C4-2B (cell line): ENCODE data around the gene HDHD5.

Experiments
- H3K27ac ChIP-seq: fragments of 450-650 bp; 2 replicates; pipeline ENCODE4 v1.5.1; 2017
- ZFX ChIP-seq: fragments of 450-650 bp; IDR thresholded peaks from 2 replicates; pipeline ENCODE4 v1.6.1; 2017
- TF ChIP-seq, protein P1 (sequence below): fragments of 450-650 bp; conservative IDR thresholded peaks from 2 replicates; pipeline ENCODE4 v1.5.1; 2017; ENCODE audit warnings: mild to moderate bottlenecking

The HDHD5 gene

DNA sequence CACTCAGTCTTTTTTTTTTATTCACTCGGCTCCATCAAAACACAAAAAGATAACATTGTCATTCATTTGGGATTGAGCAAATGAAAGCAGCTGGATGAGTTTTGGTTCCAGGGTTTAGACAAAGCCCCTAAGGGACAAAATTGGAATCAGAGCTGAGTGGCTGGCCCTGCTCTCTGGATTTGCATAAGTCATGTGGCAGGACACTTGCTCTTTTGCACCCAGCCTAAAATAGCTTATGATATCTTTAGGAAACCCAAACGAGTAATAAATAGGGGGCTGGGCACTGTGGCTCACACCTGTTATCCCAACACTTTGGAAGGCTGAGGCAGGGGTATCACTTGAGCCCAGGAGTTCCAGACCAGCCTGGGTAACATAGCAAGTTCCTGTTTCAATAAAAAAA lies 27.0 kb downstream of the HDHD5 start:
- no peak for TF ChIP-seq ZFX
- H3K27ac ChIP-seq = no peak overlapping the region

DNA sequence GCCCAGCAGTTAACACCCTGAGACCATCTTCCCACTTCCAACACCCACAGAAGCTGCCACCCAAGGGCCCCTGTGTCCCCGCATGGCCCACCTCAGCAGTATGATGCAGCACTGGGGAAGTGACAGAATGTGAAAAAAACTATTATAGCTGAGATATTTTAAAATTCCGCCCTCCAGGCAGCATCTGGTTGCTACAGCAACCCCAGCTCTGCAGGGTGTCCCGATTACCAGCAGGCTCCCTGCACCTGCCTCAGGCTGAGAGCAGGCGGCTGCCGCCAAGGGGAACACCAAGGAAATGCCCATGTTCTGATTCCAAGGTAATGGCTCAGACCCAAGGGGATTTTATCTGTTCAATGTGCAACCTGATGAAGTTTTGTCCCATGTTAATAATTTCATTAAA lies 27.4 kb downstream of the HDHD5 start:
- H3K27ac ChIP-seq = no peak overlapping the region
- TF ChIP-seq, protein P1, sequence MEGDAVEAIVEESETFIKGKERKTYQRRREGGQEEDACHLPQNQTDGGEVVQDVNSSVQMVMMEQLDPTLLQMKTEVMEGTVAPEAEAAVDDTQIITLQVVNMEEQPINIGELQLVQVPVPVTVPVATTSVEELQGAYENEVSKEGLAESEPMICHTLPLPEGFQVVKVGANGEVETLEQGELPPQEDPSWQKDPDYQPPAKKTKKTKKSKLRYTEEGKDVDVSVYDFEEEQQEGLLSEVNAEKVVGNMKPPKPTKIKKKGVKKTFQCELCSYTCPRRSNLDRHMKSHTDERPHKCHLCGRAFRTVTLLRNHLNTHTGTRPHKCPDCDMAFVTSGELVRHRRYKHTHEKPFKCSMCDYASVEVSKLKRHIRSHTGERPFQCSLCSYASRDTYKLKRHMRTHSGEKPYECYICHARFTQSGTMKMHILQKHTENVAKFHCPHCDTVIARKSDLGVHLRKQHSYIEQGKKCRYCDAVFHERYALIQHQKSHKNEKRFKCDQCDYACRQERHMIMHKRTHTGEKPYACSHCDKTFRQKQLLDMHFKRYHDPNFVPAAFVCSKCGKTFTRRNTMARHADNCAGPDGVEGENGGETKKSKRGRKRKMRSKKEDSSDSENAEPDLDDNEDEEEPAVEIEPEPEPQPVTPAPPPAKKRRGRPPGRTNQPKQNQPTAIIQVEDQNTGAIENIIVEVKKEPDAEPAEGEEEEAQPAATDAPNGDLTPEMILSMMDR = no peak
- no peak for TF ChIP-seq ZFX

DNA sequence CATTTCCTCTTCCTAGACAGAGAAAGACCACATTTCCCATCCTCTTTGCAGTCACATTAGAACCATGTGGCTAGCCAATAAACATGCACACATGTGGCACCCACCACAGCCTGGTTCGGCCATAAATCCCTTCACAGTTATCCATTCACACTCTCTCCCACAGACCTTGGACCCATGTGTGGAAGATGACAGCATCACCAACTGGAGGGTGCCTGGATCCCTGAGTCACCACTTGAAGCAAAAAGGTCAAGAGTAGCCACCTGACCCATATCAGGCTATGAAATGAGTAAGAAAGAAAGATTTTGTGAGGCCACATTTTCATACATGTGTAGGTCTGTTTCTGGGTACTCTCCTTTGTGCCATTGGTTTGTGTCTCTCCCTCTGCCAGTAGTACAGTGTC lies 28.9 kb downstream of the HDHD5 start:
- TF ChIP-seq ZFX = no peak
- TF ChIP-seq, protein P1 = no peak
- no peak overlapping the region for H3K27ac ChIP-seq

DNA sequence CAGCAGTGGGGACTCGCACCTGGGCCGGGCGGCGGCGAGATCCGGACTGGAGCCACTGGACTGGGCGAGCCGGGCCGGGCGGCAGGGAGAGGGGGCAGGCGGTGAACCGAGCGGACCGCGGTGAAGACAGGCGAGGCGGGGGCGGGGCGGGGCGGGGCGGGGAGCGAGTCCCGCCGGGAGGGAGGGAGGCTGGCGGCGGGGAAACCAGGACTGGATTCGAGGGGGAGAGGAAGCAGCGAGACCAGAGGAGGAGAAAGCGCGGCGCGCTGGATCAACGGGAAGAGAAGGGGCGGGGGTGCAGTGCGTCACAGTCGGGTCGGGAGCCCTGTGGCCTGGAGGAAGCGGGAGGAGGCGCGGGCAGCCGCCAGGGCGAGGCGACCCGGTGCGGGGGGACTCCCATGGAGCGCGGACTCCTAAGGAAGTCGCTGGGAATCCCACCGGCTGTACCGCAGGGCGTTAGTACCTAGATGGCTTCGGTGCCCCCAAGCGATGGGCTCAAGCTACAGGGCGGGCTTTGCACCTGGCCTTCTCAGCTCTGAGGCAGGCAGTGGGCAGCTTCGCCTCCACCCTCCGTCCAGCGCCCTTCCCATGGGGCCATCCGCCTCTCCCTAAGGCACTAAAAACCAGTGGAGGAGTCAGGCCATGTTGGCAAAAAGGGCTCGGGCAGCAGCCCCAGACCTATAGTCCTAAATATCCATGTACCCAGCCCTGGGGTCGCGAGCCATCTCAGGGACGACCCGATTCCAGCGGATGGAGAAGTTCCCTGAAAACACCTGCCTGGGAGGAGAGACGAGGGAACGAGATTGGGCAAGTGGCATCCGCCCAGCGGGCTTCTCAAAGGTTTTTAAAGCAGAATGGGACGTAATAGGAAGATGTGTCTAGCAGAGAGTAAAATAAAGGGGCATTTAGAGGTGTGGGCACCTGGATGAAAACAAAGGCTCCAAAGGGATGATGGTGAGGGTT lies 37.6 kb downstream of the HDHD5 start, which contains the start of gene TMEM121B:
TSS of gene TMEM121B (minus strand) at position 128 of the 963 bp plus-strand sequence. CDS start 233 bp downstream, outside the sequence.
- H3K27ac ChIP-seq = no peak within 1 kb of the TSS
- TF ChIP-seq ZFX = no peak
- TF ChIP-seq, protein P1 = no peak

DNA sequence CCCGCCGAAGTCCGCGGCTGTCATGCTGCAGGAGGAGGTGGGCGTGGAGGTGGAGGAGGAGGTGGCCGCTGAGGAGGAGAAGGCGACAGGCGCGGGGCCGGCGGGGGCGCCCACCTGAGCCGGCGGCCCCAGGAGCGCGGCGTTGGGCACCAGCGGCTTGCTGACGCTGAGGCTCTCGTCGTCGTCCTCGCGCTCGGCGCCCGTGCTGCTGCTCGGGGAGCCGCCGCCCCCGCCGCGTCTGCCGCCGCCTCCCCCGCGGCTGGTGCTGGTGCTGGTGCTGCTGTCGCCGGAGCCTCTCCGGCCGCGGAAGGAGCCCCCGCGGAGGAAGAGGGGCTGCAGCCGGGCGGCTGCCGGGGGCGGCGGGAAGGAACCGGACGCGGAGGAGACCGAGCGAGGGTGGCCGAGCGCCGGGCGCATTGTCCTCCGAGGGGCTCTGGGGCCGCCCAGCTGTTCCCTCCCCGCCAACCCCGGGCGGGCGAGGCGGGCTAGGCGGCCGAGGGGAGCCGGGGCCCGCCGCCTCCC lies 38.3 kb downstream of the HDHD5 start:
- no peak overlapping the region for H3K27ac ChIP-seq
- no peak for TF ChIP-seq ZFX
- TF ChIP-seq, protein P1 = no peak; the same call in 1 of the 2 replicates

DNA sequence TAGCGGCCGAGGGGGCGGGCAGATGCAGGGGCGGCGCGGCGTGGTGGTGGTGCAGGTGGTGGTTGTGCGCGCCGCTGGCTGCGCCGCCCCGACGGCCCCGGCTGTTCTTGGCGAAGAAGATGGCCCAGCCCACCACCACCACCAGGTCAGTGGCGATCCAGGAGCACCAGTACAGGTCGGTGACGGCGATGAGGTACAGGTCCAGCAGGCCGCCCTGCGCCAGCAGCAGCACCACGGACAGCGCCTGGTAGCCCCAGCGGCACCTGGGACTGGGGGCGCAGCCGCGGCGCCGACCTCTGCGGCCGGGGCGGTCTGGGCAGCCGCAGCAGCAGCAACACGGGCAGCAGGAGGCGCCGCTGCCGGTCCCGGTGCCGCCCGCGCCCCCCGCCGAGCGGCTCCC lies 38.8 kb downstream of the HDHD5 start:
- no peak for TF ChIP-seq ZFX
- TF ChIP-seq, protein P1 = no peak

DNA sequence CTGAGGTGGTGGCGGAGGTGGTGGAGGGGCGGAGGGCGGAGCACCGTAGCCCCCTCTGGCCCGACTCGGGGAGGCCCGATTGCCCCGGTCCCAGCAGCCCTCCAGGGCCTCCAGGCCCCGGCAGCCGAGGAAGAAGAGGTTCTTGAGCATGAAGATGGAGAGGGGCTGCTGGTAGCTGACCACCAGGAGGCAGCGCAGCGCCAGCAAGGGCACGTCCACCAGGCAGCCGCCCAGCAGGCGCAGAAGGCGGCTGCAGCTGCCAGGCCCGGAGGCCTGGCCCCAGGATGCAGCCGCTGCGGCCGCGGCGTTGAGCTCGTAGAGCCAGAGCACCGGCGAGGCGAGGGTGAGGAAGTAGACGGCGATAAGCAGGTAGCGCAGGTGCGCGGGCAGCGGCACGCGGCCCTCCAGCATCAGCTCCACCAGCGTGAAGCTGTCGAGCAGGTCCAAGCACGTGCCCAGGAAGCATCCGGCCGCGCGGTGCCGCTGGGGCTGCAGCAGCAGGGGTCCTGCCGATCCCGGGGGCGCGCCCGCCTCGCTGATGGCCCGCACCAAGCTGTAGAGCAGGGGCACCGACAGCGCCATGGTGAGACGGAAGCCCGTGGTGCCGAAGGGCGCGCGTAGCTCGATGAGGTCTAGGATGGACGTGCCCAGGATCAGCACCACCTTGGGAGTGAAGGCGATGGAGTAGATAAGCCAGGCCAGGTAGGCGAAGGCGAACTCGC lies 39.4 kb downstream of the HDHD5 start:
- H3K27ac ChIP-seq = no peak overlapping the region
- TF ChIP-seq, protein P1 = no peak; the same call in 1 of the 2 replicates
- no peak for TF ChIP-seq ZFX

More for the DNA sequence above, 38.8 kb downstream of the HDHD5 start:
- no peak overlapping the region for H3K27ac ChIP-seq
